ACHN (cell line): ENCODE data around the gene MAML3.

Experiments
- DNase-seq: peaks from one replicate; pipeline ENCODE4 v3.0.0-alpha.2; 2015
- in situ Hi-C: cut with HindIII; loops from 2 replicates; pipeline ENCODE4 v1.10.0; 2017; ENCODE audit warnings: low sequenced_read_pairs, low pct_ligation_motif_present, low pct_unique_long_range_greater_than_20kb

The MAML3 gene

DNA sequence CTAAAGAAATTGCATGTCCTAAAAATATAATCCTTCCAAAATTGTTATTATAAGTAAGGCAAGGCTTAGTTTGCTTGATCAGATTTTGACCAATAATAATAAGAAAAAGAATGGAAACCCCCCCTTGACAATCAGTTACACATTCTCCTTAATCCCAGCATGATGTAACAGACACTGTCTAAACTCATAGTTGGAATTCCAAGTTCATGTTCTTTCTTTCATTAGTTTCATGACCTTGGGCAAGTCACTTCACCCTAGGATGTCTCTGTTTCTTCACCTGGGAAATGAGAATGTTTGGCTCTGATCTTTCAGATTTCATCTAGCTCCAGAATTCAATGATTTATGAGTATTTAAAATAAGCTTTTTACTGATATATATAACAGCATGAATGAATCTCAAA is 64.8 kb downstream of the MAML3 start:
- in situ Hi-C loops: no loop called here
- DNase-seq: no peak

DNA sequence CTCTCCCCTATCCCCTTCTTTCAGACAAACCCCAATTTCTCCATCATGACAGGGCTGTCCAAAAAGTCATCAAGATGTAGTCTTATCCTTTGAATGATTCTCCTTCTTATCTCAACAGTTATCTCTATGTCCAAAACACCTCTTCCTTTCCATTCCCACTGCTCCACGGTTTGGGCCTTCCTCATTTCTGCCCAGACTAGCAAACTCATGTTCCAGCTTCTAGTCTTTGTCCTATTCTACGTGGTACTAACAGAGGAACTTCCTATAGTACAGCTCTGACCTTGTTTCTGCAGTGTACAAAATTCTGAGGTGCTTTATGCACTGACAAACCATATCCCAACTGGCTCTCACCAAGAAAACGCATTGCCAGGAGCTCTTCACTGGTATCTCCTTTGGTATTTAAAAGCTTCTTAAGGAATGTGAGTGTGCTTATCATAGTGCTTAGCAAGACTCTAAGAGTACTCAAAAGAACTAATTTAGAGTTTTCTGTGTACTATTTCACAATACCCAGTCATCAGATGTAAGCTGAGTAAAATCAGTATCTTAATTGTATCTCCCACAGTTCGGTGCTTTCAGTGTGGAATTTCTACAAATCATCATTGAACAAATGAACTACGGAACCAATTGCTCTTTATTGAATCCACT is 65.5 kb downstream of the MAML3 start:
- no peak for DNase-seq
- in situ Hi-C loops: no loop called here

DNA sequence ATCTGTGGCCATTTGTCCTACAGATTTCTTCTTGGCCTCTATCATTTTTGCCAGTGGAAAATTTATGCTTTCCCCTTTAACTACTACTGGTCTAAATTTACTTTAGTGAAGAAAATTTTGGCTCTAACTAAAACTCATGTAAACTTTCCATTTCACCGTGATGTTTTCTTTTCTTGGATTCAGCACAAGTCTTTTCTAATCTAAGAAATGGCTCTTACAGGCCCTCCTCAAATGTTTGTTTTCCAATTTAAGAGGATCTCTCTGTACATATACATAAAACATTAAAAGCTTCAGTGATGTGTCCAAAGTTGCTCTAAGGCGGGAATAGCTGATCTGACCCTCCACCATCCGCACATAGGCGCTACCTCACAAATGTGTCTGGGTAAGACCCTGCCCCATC is 68.1 kb downstream of the MAML3 start:
- in situ Hi-C loops: no loop called here

DNA sequence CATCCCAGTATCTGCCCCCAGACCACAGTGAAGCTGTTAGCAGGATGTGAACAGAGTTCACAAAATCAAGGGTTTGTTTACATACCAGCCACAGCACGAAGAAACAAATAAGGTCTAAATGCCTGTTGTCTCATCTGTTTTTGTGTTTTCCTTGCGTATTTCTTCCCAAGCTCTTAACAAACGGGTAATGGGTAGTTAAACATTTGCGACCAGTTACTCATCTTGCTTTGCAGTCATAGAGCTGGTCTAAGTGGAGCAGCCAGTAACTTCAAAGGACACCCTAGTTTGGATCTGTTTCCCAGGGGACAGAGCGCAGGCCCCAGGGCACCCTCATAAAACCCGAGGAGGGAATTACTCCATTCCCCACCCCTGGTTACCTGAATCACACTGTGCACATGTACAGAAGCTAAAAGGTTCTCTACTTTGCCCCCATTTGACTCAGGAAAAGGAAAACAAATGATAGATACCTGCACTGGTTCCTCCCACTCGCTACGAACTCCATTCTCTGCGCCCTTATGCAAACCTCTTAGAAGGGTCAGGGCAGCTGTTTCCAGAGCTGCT is 68.8 kb downstream of the MAML3 start:
- DNase-seq: no peak
- in situ Hi-C loops: no loop called here

More for the DNA sequence above, 68.1 kb downstream of the MAML3 start:
- DNase-seq: no peak

DNA sequence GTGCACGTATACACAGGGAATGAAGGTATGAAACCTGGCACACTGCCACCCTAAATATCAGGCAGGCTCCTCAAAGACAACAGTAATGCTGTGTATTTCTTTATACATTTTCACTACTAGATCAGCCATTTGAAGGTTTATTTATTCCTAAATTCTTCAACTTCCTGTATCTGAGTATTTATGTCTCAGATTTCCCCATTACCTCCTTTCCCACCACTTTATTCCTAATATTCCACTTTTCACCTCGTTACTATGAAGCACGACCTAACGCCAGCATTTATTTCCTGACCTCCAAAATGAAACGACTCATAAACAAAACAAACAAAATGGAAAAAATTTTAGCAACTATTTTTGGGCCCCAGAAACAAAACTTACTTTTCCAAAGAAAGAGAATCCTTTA is 69.6 kb downstream of the MAML3 start:
- in situ Hi-C loops: no loop called here
- no peak for DNase-seq

DNA sequence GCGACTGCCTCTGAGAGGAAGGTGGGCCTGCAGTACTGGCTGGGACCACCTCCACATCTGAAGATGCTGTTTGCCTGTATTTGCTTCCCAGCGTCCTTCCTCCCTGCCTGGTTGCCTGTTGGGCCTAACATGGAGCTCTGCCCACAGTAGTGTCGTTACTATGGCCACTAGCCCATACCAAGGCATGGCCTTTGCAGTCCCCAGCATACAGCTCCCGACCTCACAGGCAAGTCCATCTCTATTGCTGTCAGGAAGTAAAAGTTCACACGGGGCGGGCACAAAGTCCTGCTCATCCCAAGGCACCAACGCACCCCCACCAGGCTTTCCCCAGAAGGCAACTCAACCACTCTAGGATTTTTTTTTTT is 71.6 kb downstream of the MAML3 start:
- no peak for DNase-seq
- in situ Hi-C loops: no loop called here

DNA sequence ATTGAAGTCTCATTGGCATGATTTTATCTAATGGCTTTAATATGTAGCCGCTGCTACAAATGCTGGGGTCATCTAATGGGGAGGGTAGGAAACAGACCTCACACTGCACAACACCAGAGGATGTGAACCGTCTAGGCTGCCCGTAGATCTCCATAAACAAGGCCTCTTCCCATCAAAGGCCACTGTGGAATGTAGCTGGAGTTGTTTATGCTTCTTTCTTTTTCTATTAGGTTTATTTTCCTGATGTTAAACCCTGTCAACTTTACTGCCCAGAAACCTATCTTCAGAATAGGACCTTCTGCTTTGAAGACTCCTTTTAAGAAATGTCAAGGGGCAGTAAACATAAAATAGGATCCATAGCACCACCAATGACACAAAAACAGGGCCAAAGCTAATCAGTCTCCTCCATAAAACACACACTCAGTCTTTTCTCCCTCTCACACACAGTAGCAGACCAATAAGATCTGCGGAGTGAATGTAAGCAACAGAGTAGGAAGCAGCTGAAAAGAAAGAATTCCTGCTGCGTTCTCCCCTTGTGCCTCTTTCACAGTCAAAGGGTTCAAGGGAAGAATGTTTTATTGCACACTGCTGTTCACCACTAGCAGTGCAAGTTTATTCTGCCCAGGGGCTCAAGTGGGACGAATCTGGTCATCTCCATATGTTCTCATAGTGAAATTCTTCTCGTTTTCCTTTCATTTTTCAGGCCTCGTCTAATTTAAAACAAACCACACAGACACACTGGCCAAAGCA is 72.2 kb downstream of the MAML3 start:
- no peak for DNase-seq
- in situ Hi-C loops: no loop called here

DNA sequence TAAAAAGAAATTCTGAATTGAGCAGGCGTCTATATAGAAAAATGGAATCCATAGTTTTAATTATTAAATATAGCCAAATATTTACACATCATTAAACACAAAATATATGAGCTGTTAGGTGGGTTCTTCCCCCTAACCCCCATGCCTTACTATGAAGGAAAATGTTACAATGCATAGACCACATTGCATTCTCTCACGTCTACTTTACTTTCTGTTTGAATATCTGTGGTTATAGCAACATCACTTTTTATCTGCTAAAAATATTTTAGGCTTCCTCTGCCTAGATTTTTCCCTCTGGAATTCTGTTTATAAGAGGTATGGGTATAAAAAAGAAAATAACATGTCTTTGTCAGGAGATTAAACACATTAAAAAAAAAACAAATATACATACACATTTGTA is 73.1 kb downstream of the MAML3 start:
- in situ Hi-C loops: no loop called here
- DNase-seq: no peak

DNA sequence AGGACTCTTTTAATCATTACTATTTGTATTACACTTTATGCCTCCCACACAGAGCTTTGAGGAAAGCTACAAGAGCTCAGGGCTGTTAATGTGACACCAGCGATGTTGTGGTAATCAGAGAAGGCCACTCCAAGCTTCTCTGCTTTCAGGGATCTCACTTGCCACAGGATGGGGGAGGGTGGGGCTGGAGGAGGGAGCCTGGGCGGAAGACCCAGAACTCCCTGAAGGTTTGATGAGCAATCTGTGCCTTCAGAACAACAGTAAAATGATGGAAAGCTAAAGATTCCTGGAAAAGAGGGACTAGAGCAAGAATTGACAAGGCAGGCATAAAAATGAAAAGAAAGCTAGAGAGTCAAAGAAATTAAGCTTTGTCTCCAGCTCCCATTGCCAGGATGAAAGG is 75.6 kb downstream of the MAML3 start:
- no peak for DNase-seq
- in situ Hi-C loops: no loop called here

DNA sequence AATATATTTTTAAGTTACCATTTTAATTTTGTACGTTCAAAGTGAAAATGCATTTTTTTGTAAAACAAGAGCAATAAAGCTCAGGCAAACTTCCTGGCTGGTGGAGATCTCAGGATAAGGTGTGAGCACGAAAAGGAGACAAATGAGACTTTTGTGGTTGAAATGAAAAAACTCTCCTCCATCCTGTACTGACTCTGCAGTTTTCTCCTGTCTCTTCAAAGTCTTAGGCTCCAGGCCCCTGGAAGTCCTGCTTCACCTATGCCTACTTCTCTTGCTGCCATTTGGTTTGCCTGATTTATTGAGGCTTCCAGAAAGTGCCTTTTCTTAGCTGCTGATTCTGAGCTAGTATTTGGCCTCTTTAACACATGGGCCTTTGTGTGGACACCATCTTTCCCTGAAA is 77.7 kb downstream of the MAML3 start:
- in situ Hi-C loops: no loop called here
- no peak for DNase-seq

DNA sequence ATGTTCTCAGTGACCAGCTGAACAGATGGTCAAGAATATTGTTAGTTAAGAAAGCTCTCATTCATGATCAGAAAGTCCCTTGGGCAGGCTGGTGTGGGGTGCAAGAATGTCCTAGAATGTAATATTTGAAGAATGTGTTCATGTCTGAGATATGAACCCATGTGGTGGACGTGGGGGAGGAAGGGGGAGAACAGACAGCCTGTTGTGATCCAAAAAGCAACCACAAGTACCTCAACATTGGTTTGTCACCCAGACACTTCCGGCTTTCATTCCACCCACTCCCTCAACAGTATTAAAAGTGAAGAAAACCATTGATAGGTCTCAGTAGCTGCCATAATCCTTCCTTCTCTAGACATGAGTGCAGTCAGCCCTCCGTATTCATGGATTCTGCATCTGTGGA is 82.2 kb downstream of the MAML3 start:
- in situ Hi-C loops: no loop called here
- DNase-seq: no peak

DNA sequence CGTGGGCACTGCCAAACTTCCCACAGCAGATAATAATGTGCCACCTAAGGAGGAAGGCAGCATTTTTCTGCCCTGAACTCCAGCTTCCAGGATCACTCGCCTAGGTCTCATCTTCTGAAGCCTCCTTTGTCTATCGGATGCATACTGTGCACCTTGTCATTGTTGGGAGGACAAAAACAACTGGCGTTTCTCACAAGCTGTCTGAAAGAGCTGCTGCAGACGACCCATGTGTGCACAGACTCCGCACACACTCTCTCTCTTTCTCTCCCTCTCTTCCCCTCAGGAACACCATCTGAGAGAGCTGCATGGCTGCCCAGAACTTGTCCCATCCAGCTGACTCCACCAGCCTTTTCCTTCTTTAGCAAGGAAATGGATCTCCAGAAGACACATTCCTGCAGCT is 83.0 kb downstream of the MAML3 start:
- no peak for DNase-seq
- in situ Hi-C loops: no loop called here

DNA sequence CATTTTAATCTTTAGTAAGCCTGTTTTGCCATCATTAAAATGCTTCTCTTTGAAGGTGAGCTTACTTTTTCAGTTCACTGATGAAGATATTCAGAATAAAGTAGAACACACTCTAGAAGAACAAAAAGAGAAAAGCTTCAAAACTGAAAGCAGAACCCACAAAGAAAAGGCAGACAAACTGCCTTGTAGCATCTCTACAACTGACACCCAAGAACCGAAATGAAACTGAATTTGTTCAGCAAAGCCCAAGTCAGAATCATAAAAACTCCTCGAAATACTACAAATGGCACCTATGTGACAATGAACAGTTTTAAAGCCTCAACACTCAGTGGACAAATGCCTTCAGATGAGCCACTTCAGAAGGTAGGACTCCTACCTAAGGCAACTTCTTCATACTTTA is 83.6 kb downstream of the MAML3 start:
- no peak for DNase-seq
- in situ Hi-C loops: no loop called here

DNA sequence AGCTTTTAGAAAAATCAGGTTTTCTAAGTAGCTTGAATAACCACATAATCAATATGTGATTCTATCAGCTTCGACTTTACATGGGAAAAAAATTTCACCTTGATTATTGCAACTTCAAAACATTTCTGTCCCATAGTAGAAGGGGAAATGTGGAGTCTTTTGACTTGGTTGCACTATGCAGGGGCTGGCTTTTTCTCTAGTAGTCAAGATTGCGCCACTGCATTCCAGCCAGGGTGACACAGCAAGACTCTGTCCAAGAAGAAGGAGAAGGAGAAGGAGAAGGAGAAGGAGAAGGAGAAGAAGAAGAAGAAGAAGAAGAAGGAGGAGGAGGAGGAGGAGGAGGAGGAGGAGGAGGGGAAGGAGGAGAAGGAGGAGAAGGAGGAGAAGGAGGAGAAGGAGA is 84.9 kb downstream of the MAML3 start:
- in situ Hi-C loops: no loop called here
- DNase-seq: no peak

DNA sequence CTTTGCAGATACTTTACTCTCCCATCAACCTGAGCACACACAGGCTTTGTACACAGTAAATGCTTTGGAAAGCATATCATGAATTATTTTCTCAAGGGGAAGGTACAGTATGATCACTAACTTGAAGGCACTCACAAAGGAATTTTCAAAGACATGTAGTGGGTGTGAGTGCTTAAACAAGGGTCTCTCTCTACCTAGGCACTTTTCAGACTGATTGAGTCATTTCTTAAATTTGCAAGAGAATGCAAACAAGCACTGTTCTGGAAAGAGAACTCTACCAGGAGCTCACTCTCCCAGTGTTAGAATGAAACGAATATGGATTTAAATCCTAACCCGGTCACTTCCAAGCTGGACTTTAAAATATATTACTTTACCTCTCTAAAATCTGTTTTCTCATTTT is 85.7 kb downstream of the MAML3 start:
- no peak for DNase-seq
- in situ Hi-C loops: no loop called here

DNA sequence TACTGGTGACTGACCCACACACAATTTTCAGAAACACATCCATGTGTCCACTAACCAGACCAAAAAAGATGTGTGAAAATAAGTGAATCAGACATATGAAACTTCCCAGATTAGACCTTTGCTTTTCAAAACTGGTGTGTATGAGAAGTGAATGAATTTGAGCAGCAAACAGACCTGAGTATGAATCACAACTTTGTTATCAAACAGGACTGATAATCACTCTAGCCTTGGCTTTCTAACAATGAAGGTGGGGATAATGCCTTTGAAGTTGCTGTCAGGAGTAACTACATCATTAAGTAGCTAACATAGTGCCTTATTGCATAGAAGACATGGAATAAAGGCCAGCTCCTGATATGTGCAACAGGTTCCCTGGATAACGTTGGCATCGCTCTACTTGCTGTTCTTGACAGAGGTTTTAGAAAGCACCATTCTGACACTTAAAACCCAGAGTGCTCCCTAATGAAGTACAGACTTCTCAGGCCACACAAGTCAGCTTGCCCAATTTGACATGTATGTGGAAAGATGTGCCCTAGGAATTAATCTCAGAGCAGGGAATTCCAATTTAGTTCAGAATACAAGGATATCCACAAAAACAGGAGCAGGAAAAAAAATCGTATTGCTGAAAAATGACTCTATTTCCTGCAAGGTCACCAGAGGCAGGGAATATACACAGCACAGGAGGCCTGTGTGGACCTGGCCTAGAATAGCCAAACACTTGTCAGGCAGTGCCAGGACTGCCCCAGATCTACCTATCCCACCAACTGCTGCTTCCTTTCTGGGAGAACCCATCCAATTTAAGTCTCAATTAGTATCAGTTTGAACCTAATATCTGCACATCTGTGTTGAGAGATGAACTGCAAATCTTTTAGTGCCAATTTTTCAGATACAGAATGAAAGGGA is 87.7 kb downstream of the MAML3 start:
- in situ Hi-C loops: no loop called here
- DNase-seq: no peak

DNA sequence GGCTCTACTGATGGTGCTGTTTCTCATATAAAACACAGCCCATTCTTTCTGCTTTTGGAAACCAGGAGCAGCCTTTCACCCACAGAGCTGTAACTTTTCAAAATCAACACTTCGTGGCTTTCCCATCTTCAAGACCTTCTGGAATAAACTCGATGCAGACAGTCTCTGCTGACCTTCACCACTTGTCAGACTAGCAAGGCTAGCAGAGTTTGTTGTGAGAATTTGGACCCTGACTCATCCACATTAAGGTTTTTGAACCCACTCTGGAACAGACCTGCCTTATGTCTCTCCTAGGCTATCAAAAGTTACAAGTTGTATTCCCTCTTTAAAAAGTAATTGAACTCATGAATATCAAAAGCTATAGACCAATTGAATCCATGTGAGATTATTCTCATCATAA is 88.6 kb downstream of the MAML3 start:
- in situ Hi-C loops: no loop called here
- no peak for DNase-seq

DNA sequence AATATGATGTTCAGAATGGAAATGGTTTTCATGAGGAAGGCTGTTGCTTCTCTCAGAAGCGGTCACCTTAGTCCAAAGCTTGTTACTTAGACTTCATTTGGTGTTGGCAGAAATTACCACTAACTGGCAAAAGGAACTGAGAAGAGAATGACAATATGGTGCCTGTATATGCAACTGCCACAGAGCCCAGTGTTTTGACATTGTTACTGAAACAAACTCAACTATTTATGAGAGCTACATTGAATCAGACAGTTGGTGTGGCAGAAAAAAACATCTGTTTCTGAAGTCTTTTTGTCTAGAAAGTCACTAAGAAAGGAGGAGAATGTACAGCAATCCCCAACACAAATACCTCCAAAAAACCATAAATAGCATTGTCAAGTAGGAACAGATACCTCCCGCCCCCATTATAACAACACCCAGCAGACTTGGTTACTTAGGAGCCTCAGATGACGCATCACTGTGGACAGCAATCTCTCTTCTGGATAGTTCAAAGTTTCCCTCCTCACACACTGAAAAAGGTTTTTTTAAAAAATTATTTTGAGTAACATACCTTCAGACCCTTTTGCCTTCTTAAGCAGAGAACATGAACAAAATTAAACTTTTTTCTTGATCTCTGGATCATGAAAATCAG is 92.2 kb downstream of the MAML3 start:
- DNase-seq: no peak
- in situ Hi-C loops: no loop called here

DNA sequence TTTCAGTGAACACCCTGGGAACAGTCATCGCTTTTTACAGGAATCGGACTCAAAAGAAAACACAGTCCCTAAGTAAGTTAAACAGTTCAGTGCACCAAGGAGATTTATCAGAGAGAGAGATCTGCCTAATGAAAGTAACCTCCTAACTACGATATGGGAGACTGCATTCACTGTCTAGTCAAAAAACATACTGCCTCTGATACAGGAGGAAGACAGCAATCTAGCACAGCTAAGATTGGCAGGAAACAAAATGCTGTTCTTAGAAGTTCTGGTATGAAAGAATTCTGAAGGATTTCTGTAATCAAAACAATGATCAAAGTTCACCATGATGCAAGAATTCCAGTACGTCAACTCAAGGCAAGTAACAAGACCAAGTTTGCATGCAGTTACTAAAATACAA is 92.8 kb downstream of the MAML3 start:
- in situ Hi-C loops: no loop called here
- DNase-seq: no peak
